GM18951 (cell line): ENCODE results near the gene CCDC38.

Experiments
- POLR2A ChIP-seq: IDR thresholded peaks from 4 replicates; pipeline ENCODE4 v1.6.1; 2011; ENCODE audit warnings: mild to moderate bottlenecking; ENCODE audit not compliant: insufficient read length, insufficient read depth; ENCODE audit errors: extremely low read depth
- in situ Hi-C: fragments of 300-500 bp; cut with MboI; formaldehyde crosslinking; loops from one replicate; pipeline ENCODE4 v1.12.0; 2022; ENCODE audit warnings: low sequenced_read_pairs, mixed read lengths, inconsistent platforms; ENCODE audit not compliant: unreplicated experiment

CCDC38 gene

GRCh38 chr12:95942524-95943329 lies at the start of gene CCDC38:
TSS of gene CCDC38 (minus strand) at chr12:95942614. CDS start at chr12:95936509, 6,105 bp downstream.
- in situ Hi-C loops, result no loop called here
- TF ChIP-seq POLR2A, result peak; percentile 68

- no peak for TF ChIP-seq POLR2A
- in situ Hi-C loops, result no loop called here
These were observed 47.7 kb upstream of the CCDC38 start for GRCh38 chr12:95990136-95990535.

- TF ChIP-seq POLR2A, result no peak
- in situ Hi-C loops, result no loop called here
These were observed 47.2 kb upstream of the CCDC38 start for GRCh38 chr12:95989504-95990123.

GRCh38 chr12:95988506-95989275 lies 46.3 kb upstream of the CCDC38 start:
- no peak for TF ChIP-seq POLR2A
- in situ Hi-C loops, result no loop called here

GRCh38 chr12:95986635-95987570 lies 44.5 kb upstream of the CCDC38 start:
- in situ Hi-C loops, result no loop called here
- TF ChIP-seq POLR2A, result no peak

GRCh38 chr12:95984682-95985081 lies 42.3 kb upstream of the CCDC38 start:
- TF ChIP-seq POLR2A, result no peak
- in situ Hi-C loops, result no loop called here

GRCh38 chr12:95982602-95983001 lies 40.2 kb upstream of the CCDC38 start:
- in situ Hi-C loops, result no loop called here
- no peak for TF ChIP-seq POLR2A

- TF ChIP-seq POLR2A, result no peak
- in situ Hi-C loops, result no loop called here
These were observed 38.0 kb upstream of the CCDC38 start for GRCh38 chr12:95980437-95980836.

- in situ Hi-C loops, result no loop called here
- no peak for TF ChIP-seq POLR2A
These were observed 36.4 kb upstream of the CCDC38 start for GRCh38 chr12:95978774-95979173.

- in situ Hi-C loops, result no loop called here
- no peak for TF ChIP-seq POLR2A
These were observed 35.9 kb upstream of the CCDC38 start for GRCh38 chr12:95978351-95978750.

GRCh38 chr12:95977764-95978305 lies 35.4 kb upstream of the CCDC38 start:
- TF ChIP-seq POLR2A, result no peak
- in situ Hi-C loops, result no loop called here

- no peak for TF ChIP-seq POLR2A
- in situ Hi-C loops, result no loop called here
These were observed 34.0 kb upstream of the CCDC38 start for GRCh38 chr12:95976416-95976832.
